Ishikawa (cell line): ENCODE results near the gene CALML6.

Experiments
- CEBPB ChIP-seq: IDR thresholded peaks from 2 replicates; pipeline ENCODE4 v1.6.1; 2012
- CREB1 ChIP-seq: IDR thresholded peaks from 2 replicates; pipeline ENCODE4 v1.6.1; 2012; ENCODE audit warnings: low read depth
- EGR1 ChIP-seq: IDR thresholded peaks from 2 replicates; pipeline ENCODE4 v1.6.1; 2012
- EP300 ChIP-seq: IDR thresholded peaks from 2 replicates; pipeline ENCODE4 v1.6.1; 2012; ENCODE audit warnings: borderline replicate concordance
- FOXM1 ChIP-seq: IDR thresholded peaks from 2 replicates; pipeline ENCODE4 v1.6.1; 2012; ENCODE audit warnings: low read depth, borderline replicate concordance
- MAX ChIP-seq: IDR thresholded peaks from 2 replicates; pipeline ENCODE4 v1.6.1; 2012
- NFIC ChIP-seq: IDR thresholded peaks from 2 replicates; pipeline ENCODE4 v1.6.1; 2012
- RAD21 ChIP-seq: IDR thresholded peaks from 2 replicates; pipeline ENCODE4 v1.6.1; 2012; ENCODE audit warnings: low read depth
- REST ChIP-seq: IDR thresholded peaks from 2 replicates; pipeline ENCODE4 v1.6.1; 2012; ENCODE audit warnings: low read depth, mild to moderate bottlenecking
- TAF1 ChIP-seq: IDR thresholded peaks from 2 replicates; pipeline ENCODE4 v1.6.1; 2012; ENCODE audit warnings: low read depth, mild to moderate bottlenecking
- TEAD4 ChIP-seq: IDR thresholded peaks from 2 replicates; pipeline ENCODE4 v1.6.1; 2012
- USF1 ChIP-seq: IDR thresholded peaks from 2 replicates; pipeline ENCODE4 v1.6.1; 2012
- YY1 ChIP-seq: IDR thresholded peaks from 2 replicates; pipeline ENCODE4 v1.6.1; 2012; ENCODE audit warnings: low read depth
- ZBTB7A ChIP-seq: IDR thresholded peaks from 2 replicates; pipeline ENCODE4 v1.6.1; 2012; ENCODE audit warnings: low read depth

GRCh38 chr1:1937549-1938275 lies 22.7 kb downstream of the CALML6 start:
- TF ChIP-seq NFIC (no peak), REST (no peak), EP300 (no peak), RAD21 (no peak), YY1 (no peak), USF1 (no peak), ZBTB7A (no peak), CEBPB (no peak), TEAD4 (no peak), CREB1 (no peak), TAF1 (no peak), EGR1 (no peak), FOXM1 (no peak), MAX (no peak)
